ENCODE results near the gene CFAP99.
A peak's percentile ranks its signal among the peaks of the same experiment; 100 is the strongest.

CFAP99 gene

GRCh38 chr4:2436761-2437474, 18.2 kb downstream of the CFAP99 start:
- no peaks in the 10 kb centered on the region for H3K9me3 Mint-ChIP-seq
- H3K27ac Mint-ChIP-seq, result no peak overlapping the region
- no peak for DNase-seq (ENCODE audit: low spot score in 2 of 2)
- no peak overlapping the region for H3K4me3 Mint-ChIP-seq
- H3K27me3 Mint-ChIP-seq, result peaks cover 4% of the 10 kb centered on the region
- peaks cover 3% of the 10 kb centered on the region for H3K4me1 Mint-ChIP-seq
- H3K36me3 Mint-ChIP-seq, result no peaks in the 10 kb centered on the region
- ATAC-seq (ENCODE audit: low read depth), result no peak

DNA sequence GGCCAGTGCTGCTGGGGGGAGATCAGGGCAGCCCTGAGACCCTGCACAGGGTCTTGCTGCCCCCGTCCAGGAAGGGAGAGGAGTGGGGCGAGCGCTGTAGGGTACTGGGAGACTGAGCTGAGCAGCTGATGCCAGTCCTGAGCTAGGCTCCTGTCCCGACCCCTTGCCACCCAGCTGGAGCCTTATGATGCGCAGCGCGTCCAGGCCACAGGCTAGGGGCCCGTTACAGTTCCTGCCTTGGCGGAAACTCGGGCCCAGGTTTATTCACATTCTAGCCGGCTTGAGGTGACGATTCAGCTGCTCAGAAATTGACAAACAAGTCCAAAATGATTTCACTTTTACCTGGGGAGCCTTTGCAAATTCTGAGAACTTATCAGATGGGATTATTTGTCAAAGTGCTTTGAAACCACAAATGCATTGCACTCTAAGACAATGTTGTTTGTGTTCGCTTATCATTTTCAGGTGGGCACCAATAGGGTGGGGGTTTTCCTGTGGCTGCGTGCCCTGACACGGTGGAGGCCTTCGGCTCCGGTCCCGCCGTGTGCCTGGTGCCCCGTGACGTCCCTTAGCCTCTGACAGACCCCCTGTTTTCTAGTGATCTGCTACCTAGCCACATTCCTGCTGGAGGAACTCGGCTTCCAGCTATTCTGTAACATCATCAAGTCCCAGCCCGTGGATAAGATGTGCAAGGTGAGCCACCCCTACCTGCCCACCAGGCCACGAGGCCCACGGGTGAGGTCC, 18.9 kb downstream of the CFAP99 start:
- peaks cover 3% of the 10 kb centered on the region for H3K4me1 Mint-ChIP-seq
- H3K4me3 Mint-ChIP-seq, result no peak overlapping the region
- H3K36me3 Mint-ChIP-seq, result no peaks in the 10 kb centered on the region
- peaks cover 2% of the 10 kb centered on the region for H3K27me3 Mint-ChIP-seq
- ATAC-seq (ENCODE audit: low read depth), result no peak
- H3K9me3 Mint-ChIP-seq, result no peaks in the 10 kb centered on the region
- DNase-seq (ENCODE audit: low spot score in 2 of 2), result no peak
- no peak overlapping the region for H3K27ac Mint-ChIP-seq

DNA sequence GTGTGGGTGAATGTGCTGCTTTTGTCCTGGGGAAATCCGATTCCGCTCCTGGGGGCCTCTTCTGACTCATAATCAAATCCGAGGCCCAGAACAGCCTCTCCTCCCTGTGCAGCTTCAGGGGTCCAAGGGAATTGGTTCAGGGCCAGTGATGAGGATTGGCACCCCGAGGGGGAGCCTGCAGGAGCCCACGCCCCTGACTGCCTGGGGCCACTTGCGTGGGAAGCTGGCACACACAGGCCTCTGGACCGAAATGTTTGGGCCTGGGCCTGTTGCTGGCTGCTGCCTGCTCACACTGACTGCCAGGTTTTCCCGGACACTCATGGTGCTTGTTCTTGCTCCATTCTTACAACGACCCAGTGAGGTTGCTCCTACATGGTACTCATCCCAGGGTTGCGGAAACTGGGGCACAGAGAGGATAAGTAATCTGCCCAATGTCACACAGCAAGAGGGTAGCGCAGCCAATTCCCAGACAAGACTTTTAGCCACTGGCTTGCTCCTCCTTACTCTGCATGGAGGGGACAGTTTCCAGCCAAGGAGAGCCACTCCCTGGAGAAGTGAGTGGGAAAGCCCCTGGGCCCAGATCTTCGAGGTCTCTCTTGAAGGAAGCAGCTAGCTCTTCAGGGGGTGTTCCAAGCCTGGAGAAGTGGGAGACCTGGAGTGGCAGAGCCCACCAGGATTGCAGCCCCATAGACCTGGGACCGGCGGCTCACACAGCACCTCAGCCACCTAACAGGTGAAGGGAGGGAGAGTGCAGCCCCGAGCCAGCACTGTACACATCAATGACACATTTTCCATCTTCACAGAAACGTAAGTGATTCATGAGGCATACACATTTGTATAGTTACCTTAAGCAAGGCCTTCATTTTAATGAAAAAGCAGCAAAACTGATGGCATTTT, 20.3 kb downstream of the CFAP99 start:
- H3K4me3 Mint-ChIP-seq, result no peak overlapping the region
- H3K9me3 Mint-ChIP-seq, result no peaks in the 10 kb centered on the region
- ATAC-seq (ENCODE audit: low read depth), result no peak
- H3K4me1 Mint-ChIP-seq, result peaks cover 3% of the 10 kb centered on the region
- H3K36me3 Mint-ChIP-seq, result no peaks in the 10 kb centered on the region
- no peak overlapping the region for H3K27ac Mint-ChIP-seq
- no peak for DNase-seq (ENCODE audit: low spot score in 2 of 2)
- H3K27me3 Mint-ChIP-seq, result peaks cover 2% of the 10 kb centered on the region

DNA sequence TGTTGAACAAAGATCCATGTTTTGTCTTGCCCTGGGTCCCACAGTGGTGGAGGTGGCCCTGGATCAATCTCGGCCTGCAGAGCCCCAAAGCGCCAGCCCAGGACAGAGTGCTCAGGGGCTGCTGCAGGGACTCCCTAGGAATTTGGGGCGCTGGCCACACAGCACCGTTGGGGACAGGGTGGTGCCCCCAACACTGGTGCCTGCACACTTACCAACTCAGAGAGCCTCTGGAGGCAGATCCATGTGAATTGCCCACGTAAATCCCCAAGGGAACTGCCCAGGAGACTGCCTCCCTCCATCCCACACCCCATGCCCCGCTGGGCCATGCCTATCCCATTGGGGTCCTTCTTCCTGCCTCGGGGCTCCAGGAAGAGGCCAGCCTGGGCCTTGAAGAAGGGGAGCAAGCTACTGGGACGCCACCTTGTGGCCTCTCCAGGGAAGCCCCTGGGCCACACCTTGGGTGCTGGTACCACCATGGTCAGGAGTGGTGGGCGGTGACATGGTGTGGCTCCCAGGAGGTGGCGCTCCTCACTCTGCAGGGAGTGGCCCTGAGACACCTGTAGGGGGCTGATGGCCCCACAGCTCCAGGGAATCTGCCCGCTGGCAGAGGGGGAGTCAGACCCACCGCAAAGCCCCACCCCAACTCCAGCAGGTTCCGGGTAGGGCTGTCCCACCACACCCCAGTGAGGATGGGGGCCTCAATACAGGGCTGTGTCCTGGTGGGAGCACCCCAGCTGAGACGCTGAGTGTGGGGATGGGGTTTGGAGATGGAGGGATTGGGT, 22.8 kb downstream of the CFAP99 start:
- Mint-ChIP-seq H3K27me3 (peaks cover 2% of the 10 kb centered on the region), H3K4me1 (peaks cover 3% of the 10 kb centered on the region), H3K4me3 (no peak overlapping the region), H3K27ac (peak overlapping the region; percentile 6), H3K9me3 (no peaks in the 10 kb centered on the region), H3K36me3 (no peaks in the 10 kb centered on the region)
- DNase-seq (ENCODE audit: low spot score in 2 of 2) (peak; percentile 57 to 63), ATAC-seq (ENCODE audit: low read depth) (peak; percentile 98)

GRCh38 chr4:2442175-2442993, 23.6 kb downstream of the CFAP99 start:
- Mint-ChIP-seq H3K9me3 (no peaks in the 10 kb centered on the region), H3K4me3 (no peak overlapping the region), H3K27ac (no peak overlapping the region), H3K36me3 (no peaks in the 10 kb centered on the region), H3K4me1 (peaks cover 3% of the 10 kb centered on the region), H3K27me3 (peaks cover 2% of the 10 kb centered on the region)
- no peak for DNase-seq (ENCODE audit: low spot score in 2 of 2)
- no peak for ATAC-seq (ENCODE audit: low read depth)

- Mint-ChIP-seq H3K9me3 (no peaks in the 10 kb centered on the region), H3K36me3 (no peaks in the 10 kb centered on the region), H3K4me1 (peaks cover 3% of the 10 kb centered on the region), H3K27ac (no peak overlapping the region), H3K27me3 (peaks cover 2% of the 10 kb centered on the region), H3K4me3 (no peak overlapping the region)
- ATAC-seq (ENCODE audit: low read depth) (no peak), DNase-seq (ENCODE audit: low spot score in 2 of 2) (no peak)
These were observed 24.4 kb downstream of the CFAP99 start for GRCh38 chr4:2443061-2443730.

- no peak for DNase-seq (ENCODE audit: low spot score in 2 of 2)
- H3K4me3 Mint-ChIP-seq, result no peak overlapping the region
- ATAC-seq (ENCODE audit: low read depth), result no peak
- H3K9me3 Mint-ChIP-seq, result no peaks in the 10 kb centered on the region
- peaks cover 2% of the 10 kb centered on the region for H3K27me3 Mint-ChIP-seq
- no peaks in the 10 kb centered on the region for H3K36me3 Mint-ChIP-seq
- H3K27ac Mint-ChIP-seq, result no peak overlapping the region
- peaks cover 3% of the 10 kb centered on the region for H3K4me1 Mint-ChIP-seq
These were observed 25.4 kb downstream of the CFAP99 start for GRCh38 chr4:2443956-2444740.

DNA sequence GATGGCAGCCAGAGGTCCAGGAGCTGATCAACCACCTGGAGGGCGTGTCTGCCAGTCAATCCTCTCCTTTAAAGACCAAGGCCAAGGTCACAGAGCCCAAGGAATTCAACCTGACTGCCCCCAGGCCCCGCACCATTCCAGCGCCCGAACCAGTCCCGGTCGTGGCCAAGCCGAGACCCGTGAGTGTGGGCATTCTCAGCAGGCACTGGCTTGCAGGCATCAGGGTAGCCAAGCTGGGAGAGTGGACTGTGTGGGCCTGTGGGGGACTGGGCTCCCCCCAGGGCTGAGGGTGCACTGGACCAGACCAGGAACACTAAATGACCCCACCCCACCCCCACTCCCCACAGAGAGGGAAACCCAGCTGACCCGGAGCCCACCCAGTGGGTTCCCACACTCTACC, 26.4 kb downstream of the CFAP99 start:
- Mint-ChIP-seq H3K4me1 (peaks cover 3% of the 10 kb centered on the region), H3K9me3 (no peaks in the 10 kb centered on the region), H3K36me3 (no peaks in the 10 kb centered on the region), H3K4me3 (no peak overlapping the region), H3K27me3 (peaks cover 2% of the 10 kb centered on the region), H3K27ac (no peak overlapping the region)
- ATAC-seq (ENCODE audit: low read depth) (no peak), DNase-seq (ENCODE audit: low spot score in 2 of 2) (no peak)

DNA sequence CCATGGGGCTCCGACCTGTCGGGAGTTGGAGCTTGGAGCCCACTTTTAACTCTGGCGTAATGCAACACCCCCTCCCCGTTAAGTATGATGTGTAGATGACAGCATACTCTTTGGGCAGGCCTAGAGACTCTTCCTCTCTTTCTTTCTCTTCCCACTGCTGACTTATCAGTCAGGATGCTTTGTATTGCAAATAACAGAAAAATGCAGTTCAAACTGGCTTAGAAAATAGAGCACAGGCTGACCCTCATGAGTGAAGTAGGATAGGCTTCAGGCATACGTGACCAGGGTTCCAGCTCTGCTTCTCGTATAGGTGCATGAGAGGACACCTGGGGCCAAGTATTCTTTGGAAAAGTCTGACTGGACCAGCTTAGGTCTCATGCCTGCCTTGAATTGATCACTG, 26.8 kb downstream of the CFAP99 start:
- Mint-ChIP-seq H3K4me3 (no peak overlapping the region), H3K4me1 (peaks cover 3% of the 10 kb centered on the region), H3K36me3 (no peaks in the 10 kb centered on the region), H3K9me3 (no peaks in the 10 kb centered on the region), H3K27me3 (peaks cover 2% of the 10 kb centered on the region), H3K27ac (no peak overlapping the region)
- ATAC-seq (ENCODE audit: low read depth), result no peak
- DNase-seq (ENCODE audit: low spot score in 2 of 2), result no peak

DNA sequence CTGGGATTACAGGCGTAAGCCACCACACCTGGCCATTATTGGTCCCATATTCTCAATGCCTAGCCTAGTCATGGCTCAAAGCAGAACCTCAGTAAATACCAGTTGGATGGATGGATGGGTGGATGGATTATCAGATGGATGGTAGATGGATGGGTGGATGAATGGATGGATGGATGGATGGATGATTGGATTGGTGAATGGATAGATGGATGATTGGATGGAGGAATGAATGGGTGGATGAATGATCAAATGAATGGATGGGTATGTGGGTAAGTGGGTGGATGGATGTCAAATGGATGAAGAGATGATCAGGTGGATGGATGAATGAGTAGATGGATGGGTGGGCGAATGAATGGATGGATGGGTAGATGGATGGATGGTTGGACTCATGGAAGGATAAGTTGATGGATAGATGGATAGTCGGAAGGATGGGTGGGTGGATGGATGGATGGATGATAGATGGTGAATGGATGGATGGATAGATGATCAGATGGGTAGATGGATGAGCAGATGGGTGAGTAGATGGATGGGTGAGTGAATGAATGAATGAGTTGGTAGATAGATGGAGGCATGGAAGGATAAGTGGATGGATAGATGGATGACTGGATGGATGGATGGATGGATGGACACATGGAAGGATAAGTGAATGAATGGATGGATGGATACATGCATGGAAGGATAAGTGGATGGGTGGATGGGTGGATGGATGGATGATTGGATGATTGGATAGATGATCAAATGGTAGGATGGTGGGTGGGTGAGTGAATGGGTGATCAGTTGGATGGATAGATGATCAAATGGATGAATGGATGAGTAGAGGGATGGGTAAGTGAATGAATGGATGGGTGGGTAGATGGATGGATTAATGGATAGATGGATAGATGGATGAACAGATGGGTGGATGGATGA, 28.2 kb downstream of the CFAP99 start:
- ATAC-seq (ENCODE audit: low read depth) (no peak), DNase-seq (ENCODE audit: low spot score in 2 of 2) (no peak)
- Mint-ChIP-seq H3K36me3 (no peaks in the 10 kb centered on the region), H3K27me3 (peaks cover 2% of the 10 kb centered on the region), H3K27ac (no peak overlapping the region), H3K4me1 (peaks cover 2% of the 10 kb centered on the region), H3K4me3 (no peak overlapping the region), H3K9me3 (no peaks in the 10 kb centered on the region)

- H3K9me3 Mint-ChIP-seq, result no peaks in the 10 kb centered on the region
- peaks cover 2% of the 10 kb centered on the region for H3K4me1 Mint-ChIP-seq
- H3K27me3 Mint-ChIP-seq, result peaks cover 2% of the 10 kb centered on the region
- ATAC-seq (ENCODE audit: low read depth) (no peak), DNase-seq (ENCODE audit: low spot score in 2 of 2) (no peak)
- H3K36me3 Mint-ChIP-seq, result no peaks in the 10 kb centered on the region
- H3K27ac Mint-ChIP-seq, result no peak overlapping the region
- H3K4me3 Mint-ChIP-seq, result no peak overlapping the region
These were observed 29.8 kb downstream of the CFAP99 start for GRCh38 chr4:2448589-2448988.
